ENCODE data around the gene AXIN1. TPM values are rescaled to one million over a fixed set of nuclear protein-coding genes. Genes with fewer than 3 reads are reported as not detected.

AXIN1 gene
- total RNA-seq, 4 donors from 2014 or later = 37.9 to 45.7 (median 40.6) TPM

GRCh38 chr16:398561-399339 is 46.2 kb upstream of the AXIN1 start:
- TF ChIP-seq CTCF (IDR thresholded peaks at IDR 0.05) (no peak), POLR2A (IDR thresholded peaks at IDR 0.05) (no peak)
- DNase-seq (ENCODE audit: low spot score in 2 of 2) = no peak
- H3K4me3 ChIP-seq (ENCODE audit: low read depth, poor library complexity, severe bottlenecking) = no peak overlapping the region
- intact Hi-C loops (cut with DNase I; ENCODE audit: low total_unique reads) = no loop called here
- WGBS, 2 donors = 85 to 86% methylated on average over 21 to 24 of the region's 24 CpGs

- H3K4me3 ChIP-seq (ENCODE audit: low read depth, poor library complexity, severe bottlenecking) = no peak overlapping the region
- intact Hi-C loops (cut with DNase I; ENCODE audit: low total_unique reads) = no loop called here
- TF ChIP-seq CTCF (IDR thresholded peaks at IDR 0.05) = peak in 1 of 3 donors; percentile 18
- TF ChIP-seq POLR2A (IDR thresholded peaks at IDR 0.05) = no peak
- peak in 1 of 2 donors; percentile 94 for DNase-seq (ENCODE audit: low spot score in 2 of 2)
- 28 to 56% methylated on average over 14 to 29 of the region's 29 CpGs for WGBS, 2 donors
Observed at GRCh38 chr16:397736-398332, 45.3 kb upstream of the AXIN1 start.

DNA sequence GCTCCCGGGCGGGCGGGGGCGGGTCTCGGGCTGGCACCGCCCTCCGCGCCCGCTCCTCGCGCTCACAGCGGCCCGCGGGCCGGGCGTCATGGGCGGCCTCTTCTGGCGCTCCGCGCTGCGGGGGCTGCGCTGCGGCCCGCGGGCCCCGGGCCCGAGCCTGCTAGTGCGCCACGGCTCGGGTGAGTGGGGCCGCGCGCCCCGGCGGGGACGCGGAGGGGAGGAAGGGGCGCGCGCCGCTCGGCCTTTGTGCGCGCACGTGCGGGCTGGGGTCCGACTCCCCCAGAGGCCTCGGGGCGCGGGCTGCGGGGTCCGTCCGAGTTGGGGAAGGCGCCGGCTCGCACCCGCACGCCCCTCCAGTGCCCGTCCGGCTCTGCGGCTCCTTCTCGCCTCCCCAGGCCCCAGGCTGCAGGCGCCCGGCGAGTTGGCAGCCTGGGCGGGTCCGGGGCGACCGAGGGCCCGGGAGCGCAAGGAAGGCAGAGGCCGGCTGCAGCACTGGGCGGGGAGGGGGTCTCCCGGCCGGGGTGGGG is 44.7 kb upstream of the AXIN1 start, which contains the start of gene NME4:
NME4 (plus strand) TSS at position 65 of the 527 bp plus-strand sequence; CDS start at position 89, 24 bp downstream.
- no peak for TF ChIP-seq CTCF (IDR thresholded peaks at IDR 0.05)
- TF ChIP-seq POLR2A (IDR thresholded peaks at IDR 0.05) = no peak
- DNase-seq (ENCODE audit: low spot score in 2 of 2) = no peak
- peak within 1 kb of the TSS; percentile 44 for H3K4me3 ChIP-seq (ENCODE audit: low read depth, poor library complexity, severe bottlenecking)
- WGBS, 2 donors = 0% methylated on average over 45 of the region's 75 CpGs; no CpG with 5 or more reads in 1 of the 2 donors
- intact Hi-C loops (cut with DNase I; ENCODE audit: low total_unique reads) = no loop called here

- 5 to 9% methylated on average over 22 of the region's 22 CpGs for WGBS, 2 donors
- no peak for TF ChIP-seq CTCF (IDR thresholded peaks at IDR 0.05)
- TF ChIP-seq POLR2A (IDR thresholded peaks at IDR 0.05) = no peak
- intact Hi-C loops (cut with DNase I; ENCODE audit: low total_unique reads) = no loop called here
- no peak for DNase-seq (ENCODE audit: low spot score in 2 of 2)
- H3K4me3 ChIP-seq (ENCODE audit: low read depth, poor library complexity, severe bottlenecking) = no peak overlapping the region
Observed at GRCh38 chr16:396605-397004, 44.1 kb upstream of the AXIN1 start.

DNA sequence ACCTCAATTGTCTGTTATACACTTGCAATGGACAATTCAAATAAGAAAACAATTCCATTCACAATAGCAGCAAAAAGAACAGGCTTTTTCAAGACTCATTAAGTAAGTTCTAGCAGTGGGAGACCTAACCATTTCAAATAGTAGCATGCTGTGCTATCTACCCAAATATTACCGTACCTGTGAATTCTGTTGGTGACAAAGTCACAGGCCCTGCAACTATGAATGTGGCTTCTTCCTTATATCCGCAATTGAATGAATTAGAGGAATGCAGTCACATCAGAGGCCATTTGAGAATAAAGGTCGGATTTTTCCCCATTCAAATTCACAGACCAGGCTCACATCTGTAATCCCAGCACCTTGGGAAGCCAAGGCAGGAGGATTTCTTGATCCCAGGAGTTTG is 43.7 kb upstream of the AXIN1 start:
- DNase-seq (ENCODE audit: low spot score in 2 of 2) = no peak
- WGBS, 2 donors = 29 to 30% methylated on average over 3 of the region's 3 CpGs
- TF ChIP-seq POLR2A (IDR thresholded peaks at IDR 0.05) (no peak), CTCF (IDR thresholded peaks at IDR 0.05) (no peak)
- intact Hi-C loops (cut with DNase I; ENCODE audit: low total_unique reads) = no loop called here
- no peak overlapping the region for H3K4me3 ChIP-seq (ENCODE audit: low read depth, poor library complexity, severe bottlenecking)
